WTC11 (cell line): ENCODE results near the gene SLC35A4. TPM values are rescaled to one million over a fixed set of nuclear protein-coding genes. Genes with fewer than 3 reads are reported as not detected.

Source experiments
- ATAC-seq: fragments of 200-7000 bp; cut with Tn5 transposase; 2 replicates; pipeline ENCODE4 v1.10.0; 2021; ENCODE audit warnings: mild to moderate bottlenecking, moderate library complexity
- CTCF ChIA-PET: fragments of 300-600 bp; sonication (Branson Sonifier 250); formaldehyde crosslinking; loops from one replicate; lab custom pipeline; 2021; ENCODE audit warnings: antibody characterized with exemption; lab: Charles Lee
- POLR2A ChIA-PET: fragments of 350-600 bp; sonication (Branson Sonifier 250); formaldehyde crosslinking; loops from one replicate; lab custom pipeline; 2021; ENCODE audit warnings: antibody characterized with exemption; lab: Charles Lee
- DNase-seq: peaks from one replicate; pipeline ENCODE4 v3.0.0; 2021; ENCODE audit warnings: low spot score
- H3K27ac Mint-ChIP-seq: 2 replicates; pipeline ENCODE4 v1.8.0; 2021; ENCODE audit warnings: mixed read lengths
- H3K27me3 Mint-ChIP-seq: 2 replicates; pipeline ENCODE4 v1.8.0; 2021; ENCODE audit warnings: low read depth, mild to moderate bottlenecking, moderate library complexity, mixed read lengths
- H3K36me3 Mint-ChIP-seq: 2 replicates; pipeline ENCODE4 v1.8.0; 2021; ENCODE audit warnings: mixed read lengths
- H3K4me1 Mint-ChIP-seq: 2 replicates; pipeline ENCODE4 v1.8.0; 2022; ENCODE audit warnings: mixed read lengths
- H3K4me3 Mint-ChIP-seq: 2 replicates; pipeline ENCODE4 v1.8.0; 2021; ENCODE audit warnings: mild to moderate bottlenecking, moderate library complexity, mixed read lengths
- H3K9me3 Mint-ChIP-seq: 2 replicates; pipeline ENCODE4 v1.8.0; 2021; ENCODE audit warnings: mixed read lengths
- AFF4 ChIP-seq: sonication (generic); formaldehyde crosslinking; IDR thresholded peaks from 2 replicates; pipeline ENCODE4 v1.8.1; 2023; ENCODE audit warnings: mild to moderate bottlenecking, missing genetic modification reagents, borderline replicate concordance
- ERG ChIP-seq: fragments of 250-450 bp; sonication (Bioruptor Pico); IDR thresholded peaks from 2 replicates; pipeline ENCODE4 v1.8.0; 2021; ENCODE audit warnings: mild to moderate bottlenecking
- FOXP1 ChIP-seq: sonication (generic); formaldehyde crosslinking; IDR thresholded peaks from 2 replicates; pipeline ENCODE4 v1.8.0; 2022; ENCODE audit warnings: missing genetic modification reagents, mild to moderate bottlenecking, moderate library complexity, borderline replicate concordance
- FOXP4 ChIP-seq: sonication (generic); formaldehyde crosslinking; IDR thresholded peaks from 2 replicates; pipeline ENCODE4 v1.8.0; 2022; ENCODE audit warnings: mild to moderate bottlenecking, missing genetic modification reagents
- HMGA2 ChIP-seq: fragments of 250-450 bp; sonication (Bioruptor Pico); IDR thresholded peaks from 2 replicates; pipeline ENCODE4 v1.4.0; 2021; ENCODE audit warnings: mild to moderate bottlenecking, moderate library complexity
- JAZF1 ChIP-seq: fragments of 250-450 bp; sonication (Bioruptor Pico); IDR thresholded peaks from 2 replicates; pipeline ENCODE4 v1.9.0; 2021; ENCODE audit warnings: moderate library complexity, mild to moderate bottlenecking, inconsistent platforms
- NFYB ChIP-seq: sonication (generic); formaldehyde crosslinking; conservative IDR thresholded peaks from 2 replicates; pipeline ENCODE4 v1.8.0; 2022; ENCODE audit warnings: low read depth, missing genetic modification reagents
- RELA ChIP-seq: sonication (generic); formaldehyde crosslinking; IDR thresholded peaks from 2 replicates; pipeline ENCODE4 v1.8.1; 2022; ENCODE audit warnings: missing genetic modification reagents, mild to moderate bottlenecking, borderline replicate concordance
- TEAD4 ChIP-seq: sonication (generic); formaldehyde crosslinking; IDR thresholded peaks from 2 replicates; pipeline ENCODE4 v1.8.0; 2022; ENCODE audit warnings: mild to moderate bottlenecking, missing genetic modification reagents
- TP53 ChIP-seq: sonication (generic); formaldehyde crosslinking; IDR thresholded peaks from 2 replicates; pipeline ENCODE4 v1.8.1; 2023; ENCODE audit warnings: mild to moderate bottlenecking, missing genetic modification reagents
- ZNF138 ChIP-seq: sonication (generic); formaldehyde crosslinking; conservative IDR thresholded peaks from 2 replicates; pipeline ENCODE4 v1.8.1; 2022; ENCODE audit warnings: mild to moderate bottlenecking, moderate library complexity, missing genetic modification reagents
- ZNF232 ChIP-seq: sonication (generic); formaldehyde crosslinking; IDR thresholded peaks from 2 replicates; pipeline ENCODE4 v1.8.0; 2022; ENCODE audit warnings: mild to moderate bottlenecking, missing genetic modification reagents
- ZNF512 ChIP-seq: sonication (generic); formaldehyde crosslinking; IDR thresholded peaks from 2 replicates; pipeline ENCODE4 v1.8.1; 2022; ENCODE audit warnings: missing genetic modification reagents, borderline replicate concordance
- total RNA-seq: library from RNA; stranded (reverse); gene quantifications from 3 replicates; pipeline ENCODE4 v1.2.3, GENCODE V29; 2021
- TF ChIP-seq, protein P1 (sequence below): sonication (generic); formaldehyde crosslinking; IDR thresholded peaks from 2 replicates; pipeline ENCODE4 v1.8.1; 2022; ENCODE audit warnings: low read depth, mild to moderate bottlenecking, moderate library complexity, missing genetic modification reagents, borderline replicate concordance
- TF ChIP-seq, protein P2 (sequence below): sonication (generic); formaldehyde crosslinking; IDR thresholded peaks from 2 replicates; pipeline ENCODE4 v1.8.0; 2023; ENCODE audit warnings: missing genetic modification reagents

The SLC35A4 gene
- total RNA-seq, 1 experiment from 2014 or later = 74.7 TPM

- no peak for TF ChIP-seq AFF4 (CRISPR knock-in tag)
- TF ChIP-seq, protein P1, sequence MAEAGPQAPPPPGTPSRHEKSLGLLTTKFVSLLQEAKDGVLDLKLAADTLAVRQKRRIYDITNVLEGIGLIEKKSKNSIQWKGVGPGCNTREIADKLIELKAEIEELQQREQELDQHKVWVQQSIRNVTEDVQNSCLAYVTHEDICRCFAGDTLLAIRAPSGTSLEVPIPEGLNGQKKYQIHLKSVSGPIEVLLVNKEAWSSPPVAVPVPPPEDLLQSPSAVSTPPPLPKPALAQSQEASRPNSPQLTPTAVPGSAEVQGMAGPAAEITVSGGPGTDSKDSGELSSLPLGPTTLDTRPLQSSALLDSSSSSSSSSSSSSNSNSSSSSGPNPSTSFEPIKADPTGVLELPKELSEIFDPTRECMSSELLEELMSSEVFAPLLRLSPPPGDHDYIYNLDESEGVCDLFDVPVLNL (CRISPR knock-in tag) = no peak
- TF ChIP-seq FOXP4 = peak; percentile 50; the same call in 1 of the 2 replicates
- TF ChIP-seq TEAD4 (CRISPR knock-in tag) = no peak
- peak; percentile 78; the same call in 1 of the 2 replicates for TF ChIP-seq TP53 (CRISPR knock-in tag)
- TF ChIP-seq ZNF512 (CRISPR knock-in tag) = no peak
Measured at GRCh38 chr5:140557136-140557805, 7.4 kb upstream of the SLC35A4 start, which contains the start of gene SRA1 (continued).

DNA sequence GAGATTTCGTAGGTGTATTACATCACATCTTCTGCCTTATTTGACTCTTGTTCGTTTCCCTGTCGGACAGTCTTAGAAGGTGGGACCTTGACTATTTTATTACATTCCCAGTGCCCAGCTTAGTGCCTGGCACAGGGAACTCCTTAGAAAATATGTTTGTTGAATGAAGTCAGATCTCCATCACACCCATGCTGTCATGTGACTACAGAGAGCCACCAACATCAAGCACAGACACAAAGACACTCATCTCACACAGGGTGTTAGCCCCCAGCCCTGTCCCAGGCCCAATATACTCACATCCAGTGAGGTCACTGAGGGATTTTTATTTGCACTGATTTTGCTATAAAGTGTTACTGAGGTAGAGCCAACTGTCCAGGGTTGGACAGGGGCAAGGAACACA is 6.7 kb upstream of the SLC35A4 start:
- peaks cover under 1% of the 10 kb centered on the region; the same call in 1 of the 2 replicates for H3K27me3 Mint-ChIP-seq
- peak overlapping the region; percentile 87 for H3K4me3 Mint-ChIP-seq
- no peak for DNase-seq
- no peaks in the 10 kb centered on the region for H3K9me3 Mint-ChIP-seq
- ATAC-seq = no peak
- CTCF ChIA-PET = interaction anchor here (1.0 to 2.1 kb wide), 5 partner anchors 10 to 318 kb away, joined by 3 to 16 read pairs (median 4); partner anchors contain the start of gene EIF4EBP3
- peak overlapping the region; percentile 88 for H3K27ac Mint-ChIP-seq
- TF ChIP-seq RELA (CRISPR knock-in tag) (no peak), ZNF232 (CRISPR knock-in tag) (no peak), FOXP1 (CRISPR knock-in tag) (no peak), ERG (CRISPR knock-in tag) (no peak), JAZF1 (CRISPR knock-in tag) (no peak), HMGA2 (CRISPR knock-in tag) (no peak), ZNF138 (CRISPR knock-in tag) (no peak), NFYB (CRISPR knock-in tag) (no peak)
- TF ChIP-seq, protein P2, sequence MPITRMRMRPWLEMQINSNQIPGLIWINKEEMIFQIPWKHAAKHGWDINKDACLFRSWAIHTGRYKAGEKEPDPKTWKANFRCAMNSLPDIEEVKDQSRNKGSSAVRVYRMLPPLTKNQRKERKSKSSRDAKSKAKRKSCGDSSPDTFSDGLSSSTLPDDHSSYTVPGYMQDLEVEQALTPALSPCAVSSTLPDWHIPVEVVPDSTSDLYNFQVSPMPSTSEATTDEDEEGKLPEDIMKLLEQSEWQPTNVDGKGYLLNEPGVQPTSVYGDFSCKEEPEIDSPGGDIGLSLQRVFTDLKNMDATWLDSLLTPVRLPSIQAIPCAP (CRISPR knock-in tag) = no peak
- POLR2A ChIA-PET = interaction anchor here (0.6 to 3.8 kb wide), 7 partner anchors 11 to 157 kb away, joined by 3 to 47 read pairs (median 3); partner anchors contain the start of genes ANKHD1, DND1, EIF4EBP3 and IK
- peaks cover 16% of the 10 kb centered on the region for H3K36me3 Mint-ChIP-seq
- peaks cover 24% of the 10 kb centered on the region for H3K4me1 Mint-ChIP-seq
